Body of pancreas (tissue), 4 donors: ENCODE results near the gene PLAAT1. TPM values are rescaled to one million over a fixed set of nuclear protein-coding genes. Genes with fewer than 3 reads are reported as not detected.

Experiments used
- ATAC-seq: fragments of 150-250 bp; one replicate; pipeline ENCODE4 v1.9.1; 2016
- DNase-seq, 4 donors: peaks; one replicate each; pipeline ENCODE4 v3.0.0-alpha.2; 2019
- H3K27ac ChIP-seq, 4 donors: fragments of 200-600 bp; sonication (generic); 1 replicate in 3 of 4; 2 replicates in 1 of 4; pipeline versions ENCODE4 v1.5.1 to v1.6.1; 2016 to 2019; ENCODE audit warnings: mild to moderate bottlenecking in 1 of 4, mixed read lengths in 1 of 4, moderate library complexity in 1 of 4
- H3K27me3 ChIP-seq, 2 donors: fragments of 200-600 bp; sonication (generic); one replicate each; pipeline ENCODE4 v1.6.0; 2016; ENCODE audit warnings: mild to moderate bottlenecking in 1 of 2
- H3K36me3 ChIP-seq, 2 donors: fragments of 200-600 bp; sonication (generic); replicated peaks in 1 of 2; 2 replicates each; pipeline ENCODE4 v1.5.1; 2016; ENCODE audit warnings: low read depth in 2 of 2; ENCODE audit not compliant: insufficient read depth in 1 of 2
- H3K4me1 ChIP-seq: fragments of 200-600 bp; sonication (generic); one replicate; pipeline ENCODE4 v1.6.0; 2016
- H3K4me3 ChIP-seq, 2 donors: fragments of 200-600 bp; sonication (generic); 1 replicate in 1 of 2; 2 replicates in 1 of 2; pipeline ENCODE4 v1.5.1; 2016 to 2019
- H3K9me3 ChIP-seq, 3 donors: fragments of 200-600 bp; sonication (generic); 1 replicate in 2 of 3; 2 replicates in 1 of 3; pipeline ENCODE4 v1.5.1; 2016
- POLR2A ChIP-seq, 3 donors: fragments of 450-650 bp; IDR thresholded peaks; one replicate each; pipeline ENCODE4 v1.6.1; 2016; ENCODE audit warnings: antibody characterized with exemption in 3 of 3, mild to moderate bottlenecking in 2 of 3
- WGBS, 2 donors: methylation state at CpG; one replicate each; pipeline ENCODE4 v1.1.5; 2017; 5-methylcytosine and 5-hydroxymethylcytosine counted together
- intact Hi-C: fragments of 100-400 bp; cut with DNase I; formaldehyde crosslinking; loops from one replicate; pipeline ENCODE4 v1.15.1; 2023
- total RNA-seq, 2 donors: library from RNA; depleted of rRNA; stranded (reverse); fragments of >200 nt; gene quantifications; one replicate each; pipeline ENCODE4 v1.1.0, GENCODE V29; 2016
- TF ChIP-seq, protein P1 (sequence below), 7 experiments: fragments of 450-650 bp in 4 of 7; fragments of 200-600 bp in 3 of 7; sonication (generic) in 3 of 7; IDR thresholded peaks; one replicate each; pipeline ENCODE4 v1.5.1; 2016 to 2019; ENCODE audit warnings: antibody characterized with exemption in 7 of 7

Gene PLAAT1
- total RNA-seq, 2 donors from 2014 or later: not detected

GRCh38 chr3:193211173-193211572 is 29.8 kb upstream of the PLAAT1 start:
- no peak for TF ChIP-seq POLR2A (IDR thresholded peaks at IDR 0.05)
- TF ChIP-seq, protein P1, sequence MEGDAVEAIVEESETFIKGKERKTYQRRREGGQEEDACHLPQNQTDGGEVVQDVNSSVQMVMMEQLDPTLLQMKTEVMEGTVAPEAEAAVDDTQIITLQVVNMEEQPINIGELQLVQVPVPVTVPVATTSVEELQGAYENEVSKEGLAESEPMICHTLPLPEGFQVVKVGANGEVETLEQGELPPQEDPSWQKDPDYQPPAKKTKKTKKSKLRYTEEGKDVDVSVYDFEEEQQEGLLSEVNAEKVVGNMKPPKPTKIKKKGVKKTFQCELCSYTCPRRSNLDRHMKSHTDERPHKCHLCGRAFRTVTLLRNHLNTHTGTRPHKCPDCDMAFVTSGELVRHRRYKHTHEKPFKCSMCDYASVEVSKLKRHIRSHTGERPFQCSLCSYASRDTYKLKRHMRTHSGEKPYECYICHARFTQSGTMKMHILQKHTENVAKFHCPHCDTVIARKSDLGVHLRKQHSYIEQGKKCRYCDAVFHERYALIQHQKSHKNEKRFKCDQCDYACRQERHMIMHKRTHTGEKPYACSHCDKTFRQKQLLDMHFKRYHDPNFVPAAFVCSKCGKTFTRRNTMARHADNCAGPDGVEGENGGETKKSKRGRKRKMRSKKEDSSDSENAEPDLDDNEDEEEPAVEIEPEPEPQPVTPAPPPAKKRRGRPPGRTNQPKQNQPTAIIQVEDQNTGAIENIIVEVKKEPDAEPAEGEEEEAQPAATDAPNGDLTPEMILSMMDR (IDR thresholded peaks at IDR 0.05): no peak
- WGBS, 2 donors: 66% methylated on average over 2 of the region's 2 CpGs
- H3K27me3 ChIP-seq: no peaks in the 10 kb centered on the region
- H3K4me3 ChIP-seq: no peak overlapping the region
- ATAC-seq (no peak), DNase-seq (no peak)
- peaks cover 4% of the 10 kb centered on the region for H3K4me1 ChIP-seq
- no peak overlapping the region for H3K27ac ChIP-seq
- no peaks in the 10 kb centered on the region for H3K36me3 ChIP-seq
- intact Hi-C loops: no loop called here
- H3K9me3 ChIP-seq: no peaks in the 10 kb centered on the region

DNA sequence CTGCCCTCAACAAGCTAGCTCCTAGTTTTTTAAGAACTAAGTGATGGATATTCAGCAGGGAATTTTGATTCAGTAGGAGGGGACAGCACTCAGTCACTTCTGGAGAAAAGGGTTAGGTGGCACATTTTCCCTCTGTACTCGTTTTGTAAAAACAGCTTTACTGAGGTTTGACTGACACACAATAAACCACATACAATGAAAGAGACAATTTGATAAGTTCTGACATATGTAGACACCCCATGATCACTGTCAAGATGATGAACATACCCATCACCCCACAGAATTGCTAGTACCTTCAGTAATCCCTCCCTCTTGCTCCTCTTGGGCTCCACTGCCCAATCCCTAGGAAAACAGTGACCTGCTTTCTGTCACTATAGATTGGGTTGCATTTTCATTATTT is 29.0 kb upstream of the PLAAT1 start:
- Histone ChIP-seq H3K4me1 (peaks cover 4% of the 10 kb centered on the region), H3K4me3 (no peak overlapping the region), H3K36me3 (no peaks in the 10 kb centered on the region), H3K9me3 (no peaks in the 10 kb centered on the region), H3K27ac (no peak overlapping the region), H3K27me3 (no peaks in the 10 kb centered on the region)
- no peak for DNase-seq
- no peak for ATAC-seq
- intact Hi-C loops: no loop called here
- TF ChIP-seq, protein P1 (IDR thresholded peaks at IDR 0.05): no peak
- no peak for TF ChIP-seq POLR2A (IDR thresholded peaks at IDR 0.05)
- 0 to 21% methylated on average over 1 of the region's 1 CpG for WGBS, 2 donors

DNA sequence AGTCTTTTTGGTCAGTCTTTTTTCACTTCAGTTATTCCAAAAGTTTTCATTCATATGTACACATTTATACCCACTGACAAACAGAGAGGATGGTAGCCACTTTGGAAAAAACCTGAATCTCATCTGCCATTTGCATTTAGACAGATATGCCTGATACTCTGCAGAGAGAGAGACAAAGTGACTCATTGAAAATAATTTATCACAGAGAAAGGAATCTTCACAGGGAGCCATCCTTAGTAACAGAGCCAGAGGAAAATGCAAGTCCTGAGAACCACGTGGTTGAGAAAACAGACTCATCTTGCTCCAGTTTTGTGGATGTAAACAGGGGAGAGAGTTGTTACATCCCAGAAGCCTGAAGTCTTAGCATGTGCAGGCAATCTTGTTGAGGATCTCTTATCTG is 28.2 kb upstream of the PLAAT1 start:
- H3K27me3 ChIP-seq: no peaks in the 10 kb centered on the region
- intact Hi-C loops: no loop called here
- H3K4me3 ChIP-seq: no peak overlapping the region
- H3K36me3 ChIP-seq: no peaks in the 10 kb centered on the region
- no peaks in the 10 kb centered on the region for H3K4me1 ChIP-seq
- H3K27ac ChIP-seq: no peak overlapping the region
- WGBS, 2 donors: 48 to 53% methylated on average over 1 of the region's 1 CpG
- DNase-seq (no peak), ATAC-seq (no peak)
- H3K9me3 ChIP-seq: no peaks in the 10 kb centered on the region
- no peak for TF ChIP-seq POLR2A (IDR thresholded peaks at IDR 0.05)
- TF ChIP-seq, protein P1 (IDR thresholded peaks at IDR 0.05): no peak

DNA sequence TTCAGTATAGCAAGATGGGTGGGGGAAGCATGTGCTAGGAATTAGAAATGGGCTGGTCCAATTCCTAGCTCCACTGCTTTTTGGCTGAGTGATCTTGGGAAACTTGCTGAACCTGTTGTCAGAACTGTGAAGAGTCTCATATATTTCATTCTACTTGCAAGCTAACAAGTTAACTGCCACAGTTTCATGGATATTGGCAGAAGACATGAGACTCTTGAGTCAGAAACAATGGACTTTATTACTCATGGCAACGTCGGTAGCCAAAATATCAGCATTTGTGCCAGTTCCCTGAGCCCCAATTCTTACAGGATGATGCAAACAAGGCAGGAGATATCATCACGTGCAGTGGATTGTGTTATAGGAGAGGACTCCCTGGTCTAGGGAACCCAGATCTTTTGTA is 26.6 kb upstream of the PLAAT1 start:
- ATAC-seq (no peak), DNase-seq (no peak)
- no peaks in the 10 kb centered on the region for H3K27me3 ChIP-seq
- 45 to 46% methylated on average over 3 of the region's 3 CpGs for WGBS, 2 donors
- no peaks in the 10 kb centered on the region for H3K36me3 ChIP-seq
- no peak for TF ChIP-seq POLR2A (IDR thresholded peaks at IDR 0.05)
- TF ChIP-seq, protein P1 (IDR thresholded peaks at IDR 0.05): no peak
- intact Hi-C loops: no loop called here
- no peaks in the 10 kb centered on the region for H3K9me3 ChIP-seq
- H3K27ac ChIP-seq: no peak overlapping the region
- no peak overlapping the region for H3K4me3 ChIP-seq
- H3K4me1 ChIP-seq: no peaks in the 10 kb centered on the region

GRCh38 chr3:193225302-193226125 is 15.5 kb upstream of the PLAAT1 start:
- TF ChIP-seq, protein P1 (IDR thresholded peaks at IDR 0.05): no peak
- Histone ChIP-seq H3K9me3 (no peaks in the 10 kb centered on the region), H3K27ac (no peak overlapping the region), H3K4me3 (no peak overlapping the region), H3K27me3 (no peaks in the 10 kb centered on the region), H3K4me1 (no peaks in the 10 kb centered on the region), H3K36me3 (no peaks in the 10 kb centered on the region)
- ATAC-seq: no peak
- intact Hi-C loops: no loop called here
- no peak for DNase-seq
- 73 to 74% methylated on average over 6 of the region's 6 CpGs for WGBS, 2 donors
